T follicular helper cell (primary cell): ENCODE data around the gene RNU6-9.
"Not testable (repeated sequence)": the region's sequence is repeated elsewhere in the genome, so short reads cannot be mapped to it uniquely, and the experiment has no call there.

Experiments
- DNase-seq: peaks from one replicate; pipeline ENCODE4 v3.0.0-alpha.2; 2020; ENCODE audit warnings: low read depth
- total RNA-seq, 2 experiments: gene quantifications; one replicate each; lab custom pipeline; 2026; lab: John Stamatoyannopoulos, UW

RNU6-9 gene
- total RNA-seq, result 0.04 to 0.54 reads per million in 2 experiments

GRCh38 chr19:892894-893689, at the start of gene RNU6-9, which contains the start of gene MED16:
Gene RNU6-9 (plus strand): TSS chr19:893484.
Gene MED16 (minus strand): TSS chr19:893187. CDS start chr19:891131, 2,056 bp downstream.
- DNase-seq, result peak; percentile 88

- no peak for DNase-seq
Observed at GRCh38 chr19:843836-844545, 49.3 kb upstream of the RNU6-9 start.

DNA sequence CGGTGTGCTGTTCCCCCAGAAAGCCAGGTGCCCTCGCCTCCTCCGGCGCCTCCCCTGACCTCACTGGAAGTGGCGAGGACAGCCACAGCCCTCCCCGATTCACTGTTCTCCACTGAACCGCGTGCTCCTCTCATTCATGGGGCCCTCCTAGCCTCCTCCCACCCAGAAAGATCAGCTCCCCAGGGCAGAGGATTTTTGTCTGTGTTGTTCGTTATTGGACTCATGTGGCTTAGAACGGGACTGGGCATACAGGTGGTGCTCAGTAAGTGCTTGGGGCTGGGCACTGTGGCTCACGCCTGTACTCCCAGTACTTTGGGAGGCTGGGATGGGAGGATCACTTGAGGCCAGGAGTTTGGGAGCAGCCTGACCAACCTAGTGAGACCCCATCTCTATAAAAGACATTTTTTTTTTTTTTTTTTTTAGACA, 48.7 kb upstream of the RNU6-9 start:
- no peak for DNase-seq

- no peak for DNase-seq
Observed at GRCh38 chr19:845707-846521, 47.4 kb upstream of the RNU6-9 start.

DNA sequence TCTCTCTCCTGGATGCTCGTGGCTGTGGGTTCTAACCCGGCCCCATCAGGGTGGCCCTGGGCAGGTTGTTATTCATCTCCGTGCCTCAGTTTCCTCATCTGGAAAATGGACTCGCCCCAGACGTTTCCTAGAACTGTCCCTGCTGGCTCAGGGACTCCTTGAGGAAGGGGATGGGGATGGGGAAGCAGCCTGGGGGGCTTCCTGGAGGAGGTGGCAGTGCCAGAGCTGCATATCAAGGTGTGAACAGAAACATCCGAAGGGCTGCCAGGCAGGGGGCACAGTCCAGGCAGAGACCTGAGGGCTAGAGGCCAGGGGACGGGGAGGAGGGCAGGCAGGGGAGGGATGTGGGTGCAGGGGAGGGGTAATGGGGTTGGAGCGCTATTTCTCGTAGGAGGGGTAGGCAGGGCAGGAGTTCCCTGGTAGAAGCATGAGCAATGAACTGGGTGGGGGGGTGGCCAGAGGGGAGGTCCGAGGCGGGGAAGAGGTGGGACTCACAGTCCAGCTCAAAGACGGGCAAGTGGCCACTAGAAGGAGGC, 44.8 kb upstream of the RNU6-9 start:
- DNase-seq, result no peak

DNA sequence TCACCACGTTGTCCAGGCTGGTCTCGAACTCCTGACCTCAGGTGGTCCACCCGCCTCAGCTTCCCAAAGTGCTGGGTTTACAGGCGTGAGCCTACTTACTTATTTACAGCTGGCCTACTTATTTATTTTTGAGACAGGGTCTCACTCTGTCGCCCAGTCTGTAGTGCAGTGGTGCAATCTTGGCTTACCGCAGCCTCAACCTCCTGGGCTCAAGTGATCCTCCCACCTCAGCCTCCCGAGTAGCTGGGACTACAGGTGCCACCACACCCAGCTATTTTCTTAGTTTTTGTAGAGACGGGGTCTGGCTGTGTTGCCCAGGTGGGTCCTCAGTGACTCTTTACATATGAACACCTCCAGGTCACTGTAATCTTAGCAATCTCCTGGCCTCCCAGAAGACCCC, 44.1 kb upstream of the RNU6-9 start:
- not testable (repeated sequence) for DNase-seq

GRCh38 chr19:850221-850978, 42.9 kb upstream of the RNU6-9 start:
- no peak for DNase-seq

- DNase-seq, result no peak
Observed at GRCh38 chr19:850979-851335, 42.3 kb upstream of the RNU6-9 start.

GRCh38 chr19:852136-853013, 40.9 kb upstream of the RNU6-9 start, which contains the start of gene ELANE:
Gene ELANE (plus strand): TSS chr19:852303. CDS start chr19:852329, 26 bp downstream.
- no peak for DNase-seq

DNA sequence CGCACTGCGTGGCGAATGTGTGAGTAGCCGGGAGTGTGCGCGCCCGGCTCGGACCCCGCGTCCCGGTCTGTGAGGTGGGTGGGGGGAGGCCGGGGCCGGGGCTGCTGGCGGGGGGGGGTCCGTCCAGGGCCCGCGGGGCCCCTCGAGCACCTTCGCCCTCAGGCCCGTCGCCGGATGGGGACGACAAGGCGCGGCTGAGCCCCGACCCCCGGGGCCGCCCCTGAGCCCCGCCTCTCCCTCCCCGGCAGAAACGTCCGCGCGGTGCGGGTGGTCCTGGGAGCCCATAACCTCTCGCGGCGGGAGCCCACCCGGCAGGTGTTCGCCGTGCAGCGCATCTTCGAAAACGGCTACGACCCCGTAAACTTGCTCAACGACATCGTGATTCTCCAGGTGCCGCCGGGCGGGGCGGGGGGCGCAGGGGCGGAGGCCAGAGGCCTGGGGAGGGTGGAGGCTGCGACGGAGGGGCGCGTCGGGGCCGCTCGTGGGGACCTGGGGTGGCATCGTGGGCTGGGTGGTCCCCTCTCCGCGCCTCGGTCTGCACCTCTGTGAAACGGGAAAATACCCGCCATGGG, 40.2 kb upstream of the RNU6-9 start:
- DNase-seq, result no peak

GRCh38 chr19:853614-854220, 39.6 kb upstream of the RNU6-9 start:
- DNase-seq, result not testable (repeated sequence)

DNA sequence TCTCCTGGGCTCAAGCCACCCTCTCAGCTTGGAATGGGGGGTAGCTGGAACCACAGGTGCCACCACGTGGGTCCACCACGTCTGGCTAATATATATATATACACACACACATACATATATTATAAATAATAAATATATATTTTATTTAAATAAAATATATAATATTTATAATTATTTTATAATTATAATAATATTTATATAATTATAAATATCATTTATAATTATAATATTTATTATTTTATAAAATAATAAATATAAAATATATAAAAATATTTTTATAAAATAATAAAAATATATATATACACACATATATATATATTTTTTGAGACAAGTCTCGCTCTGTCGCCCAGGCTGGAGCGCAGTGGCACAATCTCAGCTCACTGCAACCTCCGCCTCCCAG, 38.7 kb upstream of the RNU6-9 start:
- no peak for DNase-seq

DNA sequence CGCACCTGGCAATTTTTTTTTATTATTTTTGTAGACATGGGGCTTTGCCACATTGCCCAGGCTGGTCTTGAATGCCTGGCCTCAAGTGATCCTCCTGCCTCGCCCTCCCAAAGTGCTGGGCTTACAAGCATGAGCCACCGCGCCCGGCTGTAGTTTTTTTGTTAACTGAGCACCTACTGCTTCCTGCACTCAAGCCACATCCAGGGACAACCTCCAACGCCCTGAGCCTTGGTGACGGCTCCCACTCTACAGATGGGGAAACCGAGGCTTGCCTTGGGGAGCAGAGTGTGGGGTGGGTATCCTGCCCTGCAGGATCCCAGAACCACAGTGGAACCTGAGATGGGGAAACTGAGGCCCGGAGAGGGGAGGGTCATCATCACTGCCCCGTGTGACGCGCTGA, 38.1 kb upstream of the RNU6-9 start:
- DNase-seq, result no peak

GRCh38 chr19:855566-856120, 37.6 kb upstream of the RNU6-9 start:
- no peak for DNase-seq

- no peak for DNase-seq
Observed at GRCh38 chr19:858284-858683, 35.0 kb upstream of the RNU6-9 start.

GRCh38 chr19:858868-859843, 34.1 kb upstream of the RNU6-9 start, which contains the start of gene CFD:
Gene CFD (plus strand): TSS chr19:859664. CDS start chr19:859690, 26 bp downstream.
- DNase-seq, result no peak

GRCh38 chr19:861141-861755, 32.0 kb upstream of the RNU6-9 start:
- DNase-seq, result no peak
